Mesendoderm (in vitro differentiated cells): ENCODE measurements around the gene HS1BP3.

Source experiments
- DNase-seq: peaks from one replicate; pipeline ENCODE4 v3.0.0; 2013
- H2AK5ac ChIP-seq: 2 replicates; pipeline ENCODE4 v1.6.1; 2013; ENCODE audit warnings: low read length, inconsistent platforms
- H2BK120ac ChIP-seq: 2 replicates; pipeline ENCODE4 v1.6.1; 2013; ENCODE audit warnings: low read depth, mild to moderate bottlenecking, low read length, moderate library complexity, mixed read lengths
- H2BK15ac ChIP-seq: replicated peaks from 2 replicates; pipeline ENCODE4 v1.6.1; 2013; ENCODE audit warnings: low read depth, mild to moderate bottlenecking, moderate library complexity
- H2BK5ac ChIP-seq: 2 replicates; pipeline ENCODE4 v1.6.1; 2013; ENCODE audit warnings: low read length, inconsistent platforms
- H3K18ac ChIP-seq: 2 replicates; pipeline ENCODE4 v1.6.1; 2013; ENCODE audit warnings: mild to moderate bottlenecking, low read length, mixed read lengths
- H3K23ac ChIP-seq: one replicate; pipeline ENCODE4 v1.6.1; 2013; ENCODE audit warnings: low read length
- H3K27ac ChIP-seq: 2 replicates; pipeline ENCODE4 v1.5.1; 2013; ENCODE audit warnings: low read depth, mild to moderate bottlenecking, inconsistent platforms, low read length, moderate library complexity
- H3K27me3 ChIP-seq: 2 replicates; pipeline ENCODE4 v1.6.1; 2013; ENCODE audit warnings: low read length, control low read depth, mild to moderate bottlenecking, inconsistent platforms; ENCODE audit not compliant: insufficient read depth, poor library complexity
- H3K36me3 ChIP-seq: 2 replicates; pipeline ENCODE4 v1.6.1; 2013; ENCODE audit warnings: low read length, inconsistent platforms; ENCODE audit not compliant: control insufficient read depth, insufficient read depth
- H3K4ac ChIP-seq: one replicate; pipeline ENCODE4 v1.6.1; 2013; ENCODE audit warnings: low read depth, mild to moderate bottlenecking, low read length, moderate library complexity
- H3K4me1 ChIP-seq: 2 replicates; pipeline ENCODE4 v1.6.1; 2013; ENCODE audit warnings: low read depth, low read length, inconsistent platforms; ENCODE audit not compliant: control insufficient read depth
- H3K4me2 ChIP-seq: 2 replicates; pipeline ENCODE4 v1.6.1; 2013; ENCODE audit warnings: low read length
- H3K4me3 ChIP-seq: 2 replicates; pipeline ENCODE4 v1.5.1; 2013; ENCODE audit warnings: mild to moderate bottlenecking, low read length
- H3K56ac ChIP-seq: one replicate; pipeline ENCODE4 v1.6.1; 2013; ENCODE audit warnings: low read length
- H3K79me1 ChIP-seq: 2 replicates; pipeline ENCODE4 v1.6.1; 2013; ENCODE audit warnings: low read length, inconsistent platforms
- H3K79me2 ChIP-seq: 2 replicates; pipeline ENCODE4 v1.6.1; 2013; ENCODE audit warnings: mild to moderate bottlenecking, low read length; ENCODE audit not compliant: control insufficient read depth, insufficient read depth
- H3K9ac ChIP-seq: 2 replicates; pipeline ENCODE4 v1.6.1; 2013; ENCODE audit warnings: low read length, inconsistent platforms
- H4K5ac ChIP-seq: one replicate; pipeline ENCODE4 v1.6.1; 2013; ENCODE audit warnings: low read length
- H4K8ac ChIP-seq: one replicate; pipeline ENCODE4 v1.6.1; 2013; ENCODE audit warnings: low read depth, mild to moderate bottlenecking, control low read depth, low read length, moderate library complexity
- WGBS: extraction: QIAGEN DNeasy Blood & Tissue Kit; methylation state at CpG from one replicate; pipeline ENCODE4 v1.1.7; 2013; ENCODE audit warnings: low lambda C conversion rate, missing lambda C conversion rate; ENCODE audit not compliant: insufficient coverage; ENCODE audit errors: extremely low coverage; 5-methylcytosine and 5-hydroxymethylcytosine counted together

Gene HS1BP3

GRCh38 chr2:20589975-20590703 is 60.8 kb downstream of the HS1BP3 start:
- H3K4ac ChIP-seq = no peak overlapping the region
- H2BK120ac ChIP-seq = no peak overlapping the region
- DNase-seq = no peak
- H2BK15ac ChIP-seq = no peak overlapping the region
- H3K23ac ChIP-seq = no peak overlapping the region
- no peak overlapping the region for H3K27ac ChIP-seq
- H3K4me3 ChIP-seq = no peak overlapping the region
- no peak overlapping the region for H3K56ac ChIP-seq
- H2AK5ac ChIP-seq = no peak overlapping the region
- peaks cover 3% of the 10 kb centered on the region for H3K4me1 ChIP-seq
- H3K36me3 ChIP-seq = no peaks in the 10 kb centered on the region
- no peak overlapping the region for H4K5ac ChIP-seq
- no peak overlapping the region for H4K8ac ChIP-seq
- no CpG with 5 or more reads among the region's 14 CpGs for WGBS
- no peak overlapping the region for H3K9ac ChIP-seq
- no peak overlapping the region for H3K18ac ChIP-seq
- no peaks in the 10 kb centered on the region for H3K27me3 ChIP-seq
- no peaks in the 10 kb centered on the region for H3K79me1 ChIP-seq
- no peak overlapping the region for H3K4me2 ChIP-seq
- H2BK5ac ChIP-seq = no peak overlapping the region
- no peaks in the 10 kb centered on the region for H3K79me2 ChIP-seq

- Histone ChIP-seq H3K56ac (no peak overlapping the region), H3K18ac (no peak overlapping the region), H3K79me1 (no peaks in the 10 kb centered on the region), H4K8ac (no peak overlapping the region), H3K4me3 (no peak overlapping the region), H4K5ac (no peak overlapping the region), H3K27me3 (no peaks in the 10 kb centered on the region), H2BK5ac (no peak overlapping the region), H2BK120ac (no peak overlapping the region), H2BK15ac (no peak overlapping the region), H2AK5ac (no peak overlapping the region), H3K23ac (no peak overlapping the region), H3K4me1 (peaks cover 10% of the 10 kb centered on the region), H3K9ac (no peak overlapping the region), H3K4ac (no peak overlapping the region), H3K36me3 (no peaks in the 10 kb centered on the region), H3K79me2 (no peaks in the 10 kb centered on the region), H3K27ac (no peak overlapping the region), H3K4me2 (no peak overlapping the region)
- no CpG with 5 or more reads among the region's 11 CpGs for WGBS
- DNase-seq = no peak
Observed at GRCh38 chr2:20588918-20589871, 61.7 kb downstream of the HS1BP3 start.

GRCh38 chr2:20585710-20586594 is 64.9 kb downstream of the HS1BP3 start:
- Histone ChIP-seq H2BK120ac (no peak overlapping the region), H3K56ac (peak overlapping the region; percentile 54), H3K18ac (no peak overlapping the region), H3K4me3 (no peak overlapping the region), H3K27me3 (no peaks in the 10 kb centered on the region), H4K8ac (no peak overlapping the region), H3K27ac (no peak overlapping the region), H3K79me2 (no peaks in the 10 kb centered on the region), H3K79me1 (no peaks in the 10 kb centered on the region), H3K4ac (no peak overlapping the region), H3K4me1 (peaks cover 13% of the 10 kb centered on the region), H2AK5ac (peak overlapping the region; percentile 73), H4K5ac (no peak overlapping the region), H3K9ac (no peak overlapping the region), H3K23ac (no peak overlapping the region), H2BK15ac (no peak overlapping the region), H3K36me3 (no peaks in the 10 kb centered on the region), H2BK5ac (no peak overlapping the region), H3K4me2 (no peak overlapping the region)
- DNase-seq = no peak
- no CpG with 5 or more reads among the region's 22 CpGs for WGBS

- H3K56ac ChIP-seq = peak overlapping the region; percentile 59
- H3K9ac ChIP-seq = no peak overlapping the region
- H3K4me2 ChIP-seq = no peak overlapping the region
- H4K5ac ChIP-seq = no peak overlapping the region
- H2BK5ac ChIP-seq = no peak overlapping the region
- H3K4me3 ChIP-seq = no peak overlapping the region
- no peak overlapping the region for H3K18ac ChIP-seq
- H3K27ac ChIP-seq = no peak overlapping the region
- no peaks in the 10 kb centered on the region for H3K36me3 ChIP-seq
- H3K23ac ChIP-seq = no peak overlapping the region
- H3K4ac ChIP-seq = peak overlapping the region; percentile 75
- no peaks in the 10 kb centered on the region for H3K79me1 ChIP-seq
- H3K79me2 ChIP-seq = no peaks in the 10 kb centered on the region
- H3K4me1 ChIP-seq = peaks cover 13% of the 10 kb centered on the region
- no peak overlapping the region for H4K8ac ChIP-seq
- no peak overlapping the region for H2BK120ac ChIP-seq
- DNase-seq = peak; percentile 49
- WGBS = no CpG with 5 or more reads among the region's 5 CpGs
- no peak overlapping the region for H2BK15ac ChIP-seq
- no peaks in the 10 kb centered on the region for H3K27me3 ChIP-seq
- no peak overlapping the region for H2AK5ac ChIP-seq
Observed at GRCh38 chr2:20585359-20585709, 65.6 kb downstream of the HS1BP3 start.

- WGBS = no CpG with 5 or more reads among the region's 11 CpGs
- Histone ChIP-seq H2BK120ac (no peak overlapping the region), H2AK5ac (peak overlapping the region; percentile 19), H4K8ac (no peak overlapping the region), H3K18ac (peak overlapping the region; percentile 25), H2BK5ac (peak overlapping the region; percentile 55), H3K4me1 (peaks cover 13% of the 10 kb centered on the region), H3K4me3 (no peak overlapping the region), H3K56ac (peak overlapping the region; percentile 71), H3K4me2 (no peak overlapping the region), H3K9ac (no peak overlapping the region), H4K5ac (no peak overlapping the region), H3K23ac (no peak overlapping the region), H3K79me1 (no peaks in the 10 kb centered on the region), H3K27ac (peak overlapping the region; percentile 30), H3K27me3 (no peaks in the 10 kb centered on the region), H3K4ac (peak overlapping the region; percentile 75), H2BK15ac (no peak overlapping the region), H3K79me2 (no peaks in the 10 kb centered on the region), H3K36me3 (no peaks in the 10 kb centered on the region)
- DNase-seq = peak; percentile 99
Observed at GRCh38 chr2:20584399-20585358, 66.2 kb downstream of the HS1BP3 start.
